CD4-positive, alpha-beta T cell treated with Interleukin-2 at 100 ng/mL for 4 hours (primary cell): ENCODE measurements around the gene TLR9.
"Not testable (repeated sequence)": the region's sequence is repeated elsewhere in the genome, so short reads cannot be mapped to it uniquely, and the experiment has no call there.

Experiments used
- DNase-seq: peaks from one replicate; pipeline ENCODE4 v3.0.0-alpha.2; 2020; ENCODE audit warnings: low spot score

Gene TLR9

DNA sequence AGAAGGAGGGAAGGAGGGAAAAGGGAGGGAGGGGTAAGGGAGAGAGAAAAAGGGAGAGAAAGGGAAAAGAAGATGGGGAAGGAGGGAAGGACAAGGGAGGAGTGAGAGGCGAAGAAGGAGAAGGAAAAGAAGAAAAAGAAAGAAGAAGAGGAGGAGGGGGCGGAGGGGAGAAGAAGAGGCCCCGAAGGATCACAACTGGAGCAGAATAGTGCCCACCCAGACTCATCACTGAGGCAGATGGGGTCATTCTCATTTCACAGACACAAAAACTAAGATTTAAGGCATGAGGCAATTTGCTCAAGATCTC, 30.2 kb downstream of the TLR9 start:
- DNase-seq: no peak

DNA sequence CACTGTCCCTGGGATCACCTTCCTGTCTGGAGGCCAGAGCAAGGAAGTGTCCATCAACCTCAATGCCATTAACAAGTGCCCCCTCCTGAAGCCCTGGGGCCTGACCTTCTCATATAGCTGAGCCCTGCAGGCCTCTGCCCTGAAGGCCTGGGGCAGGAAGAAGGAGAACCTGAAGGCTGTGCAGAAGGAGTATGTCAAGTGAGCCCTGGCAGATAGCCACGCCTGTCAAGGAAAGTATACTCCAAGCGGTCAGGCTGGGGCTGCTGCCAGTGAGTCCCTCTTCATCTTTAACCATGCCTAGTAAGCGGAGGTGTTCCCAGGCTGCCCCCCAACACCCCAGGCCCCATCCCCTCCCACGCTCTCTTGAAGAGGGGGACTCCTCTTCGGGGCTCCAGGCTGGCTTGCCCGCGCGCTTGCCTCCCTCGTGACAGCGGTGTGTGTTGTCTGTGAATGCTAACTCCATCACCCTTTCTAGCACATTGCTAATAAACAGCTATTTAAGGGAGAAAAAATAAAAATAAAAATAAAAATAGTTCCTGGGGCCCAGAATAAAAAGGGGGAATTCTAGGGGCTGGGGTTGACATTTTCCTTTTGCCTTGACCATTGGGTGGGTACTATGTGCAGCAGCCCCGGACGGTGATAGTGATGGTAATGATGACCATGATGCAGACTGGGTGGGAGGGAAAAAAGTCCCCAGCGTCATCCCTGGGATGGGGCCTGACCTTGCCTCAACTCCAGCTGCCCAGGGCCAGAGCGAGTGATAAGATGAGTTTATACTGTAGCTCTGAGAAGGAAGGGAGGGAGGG, 30.8 kb downstream of the TLR9 start:
- no peak for DNase-seq

DNA sequence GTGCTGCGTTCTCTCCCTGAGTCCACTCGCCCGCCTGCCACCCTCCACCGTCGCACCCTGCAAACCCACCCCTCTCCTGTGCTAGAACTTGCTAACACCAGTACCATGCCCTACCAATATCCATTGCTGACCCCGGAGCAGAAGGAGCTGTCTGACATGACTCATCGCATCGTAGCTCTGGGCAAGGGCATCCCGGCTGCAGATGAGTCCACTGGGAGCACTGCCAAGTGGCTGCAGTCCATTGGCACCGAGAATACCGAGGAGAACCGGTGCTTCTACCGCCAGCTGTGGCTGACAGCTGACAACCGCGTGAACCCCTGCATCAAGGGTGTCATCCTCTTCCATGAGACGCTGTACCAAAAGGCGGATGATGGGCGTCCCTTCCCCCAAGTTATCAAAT, 32.4 kb downstream of the TLR9 start:
- DNase-seq: no peak

DNA sequence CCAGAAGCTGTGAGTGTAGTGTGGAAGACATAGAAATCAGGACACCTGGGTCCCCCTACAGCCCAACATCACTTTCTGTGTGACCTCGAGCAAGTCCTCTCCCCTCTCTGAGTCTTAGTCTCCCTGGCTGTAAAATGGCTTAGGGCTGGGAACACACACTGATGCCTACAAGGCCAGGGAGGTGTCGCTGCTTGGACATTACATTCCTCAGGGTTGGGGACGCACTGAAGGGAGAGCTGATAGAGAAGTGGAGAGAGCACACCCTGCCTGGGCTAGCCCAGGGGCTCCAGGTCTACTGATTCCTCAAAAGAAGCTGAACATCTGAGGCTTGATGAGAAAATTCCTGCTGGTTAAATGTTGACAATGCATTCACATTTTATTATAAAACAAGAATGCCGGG, 33.8 kb downstream of the TLR9 start:
- no peak for DNase-seq

DNA sequence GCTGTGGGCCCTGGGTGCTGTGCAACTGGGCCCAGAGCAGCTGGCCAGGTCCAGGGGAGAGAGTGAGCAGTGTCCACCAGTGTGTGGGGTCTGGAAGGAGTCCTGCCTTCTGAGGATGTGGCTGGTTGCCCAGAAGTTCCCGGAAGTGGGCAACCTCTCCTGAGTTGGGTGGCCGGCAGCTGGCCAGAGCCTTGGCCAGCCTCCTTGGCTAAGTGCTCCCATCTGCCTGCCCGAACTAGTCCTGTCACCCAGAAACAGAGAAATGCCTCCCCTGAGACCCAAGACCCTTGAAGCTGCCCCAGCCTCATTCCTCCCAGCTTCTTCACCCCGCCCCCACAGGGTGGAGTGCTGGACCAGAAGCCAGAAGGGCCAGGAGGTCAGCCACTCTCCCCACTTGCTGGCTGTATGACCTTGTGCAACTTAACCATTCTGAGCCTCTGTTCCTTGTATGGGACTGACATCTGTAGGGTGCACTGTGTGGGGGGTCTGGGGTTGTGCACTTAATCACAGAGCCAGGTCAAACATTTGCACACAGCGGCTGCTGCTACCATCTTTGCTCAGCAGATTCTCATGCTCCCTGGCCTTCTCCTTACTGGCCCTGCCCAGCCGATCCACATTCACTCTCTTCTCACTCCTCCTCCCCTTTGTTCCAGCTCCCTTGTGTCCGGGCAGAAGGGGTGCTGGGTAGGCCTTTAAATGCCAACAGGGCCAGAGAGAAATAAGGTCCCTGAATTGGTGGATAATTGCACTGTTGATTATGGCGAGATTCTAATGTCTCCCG, 35.0 kb downstream of the TLR9 start:
- DNase-seq: no peak

DNA sequence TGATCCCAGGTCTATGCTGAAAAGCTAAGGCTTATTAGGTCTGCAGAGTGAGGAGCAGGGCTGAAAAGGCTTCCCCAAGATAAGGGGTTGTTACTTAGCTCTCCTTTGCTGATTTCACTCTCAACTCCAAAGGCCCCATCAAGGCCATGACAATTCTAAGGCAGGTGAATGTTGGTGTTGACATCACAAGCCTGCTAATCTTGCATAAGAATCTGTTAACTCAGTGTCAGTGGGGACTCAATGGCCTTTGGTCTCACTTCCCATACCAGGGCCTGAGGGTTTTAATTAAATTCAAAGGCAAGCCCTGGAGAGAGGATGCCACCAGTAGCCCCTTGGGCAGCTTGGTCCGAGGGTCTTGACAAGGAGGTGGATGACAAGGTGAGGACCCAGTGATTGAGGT, 36.9 kb downstream of the TLR9 start:
- no peak for DNase-seq

DNA sequence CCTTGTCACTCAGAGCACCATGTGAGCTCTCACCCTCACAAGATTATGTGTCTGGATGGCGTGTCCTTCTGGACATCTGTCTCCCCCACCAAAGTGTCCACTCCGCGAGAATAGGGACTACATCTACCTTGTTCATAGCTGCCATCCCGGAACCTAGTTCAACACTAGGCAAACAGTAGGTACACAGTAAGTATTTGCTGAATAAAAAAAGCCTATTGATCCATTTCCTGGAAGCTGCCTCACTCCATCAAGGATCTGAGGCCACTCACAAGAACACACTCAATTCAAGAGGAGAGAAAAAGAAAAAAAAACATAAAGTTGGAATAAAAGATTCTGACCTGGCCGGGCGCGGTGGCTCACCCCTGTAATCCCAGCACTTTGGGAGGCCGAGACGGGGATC, 38.7 kb downstream of the TLR9 start:
- DNase-seq: no peak

DNA sequence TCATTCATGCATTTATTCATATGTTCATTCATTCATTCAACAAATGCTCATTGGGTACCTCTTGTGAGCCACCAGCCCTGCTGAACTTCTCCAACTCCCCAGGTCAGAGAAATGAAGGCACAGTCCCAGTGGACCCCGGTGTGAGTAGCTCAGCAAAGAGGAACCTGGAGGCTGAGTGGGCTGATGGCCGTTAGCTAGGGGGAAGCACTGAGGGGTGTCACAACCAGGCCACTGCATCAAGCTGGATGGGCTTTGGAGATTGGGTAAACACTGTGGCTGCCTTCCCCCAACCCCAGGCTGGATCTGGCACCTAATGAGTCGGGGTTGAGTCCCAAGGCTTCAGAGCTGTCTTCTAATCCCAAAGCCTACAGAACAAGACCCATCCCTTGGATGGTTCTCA, 39.6 kb downstream of the TLR9 start:
- DNase-seq: no peak

DNA sequence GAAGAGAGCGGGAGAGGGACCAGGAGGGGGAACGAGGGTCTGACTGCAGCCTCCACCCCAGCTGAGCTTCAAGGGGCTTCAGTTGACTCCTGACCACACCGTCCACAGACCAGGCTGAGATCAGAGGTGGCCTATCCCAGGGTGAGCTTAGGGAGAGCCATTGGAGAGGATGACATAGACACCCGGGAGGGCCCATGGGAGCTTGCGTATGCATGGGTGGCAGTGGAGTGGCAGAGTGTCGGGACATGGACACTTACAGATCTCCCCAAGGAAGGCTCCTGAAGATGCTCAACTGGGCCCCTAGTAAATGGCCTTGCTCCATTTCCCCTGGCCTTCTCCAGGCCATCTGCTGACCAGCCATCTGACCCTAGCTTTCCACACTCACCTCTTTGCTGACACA, 40.1 kb downstream of the TLR9 start:
- DNase-seq: no peak

DNA sequence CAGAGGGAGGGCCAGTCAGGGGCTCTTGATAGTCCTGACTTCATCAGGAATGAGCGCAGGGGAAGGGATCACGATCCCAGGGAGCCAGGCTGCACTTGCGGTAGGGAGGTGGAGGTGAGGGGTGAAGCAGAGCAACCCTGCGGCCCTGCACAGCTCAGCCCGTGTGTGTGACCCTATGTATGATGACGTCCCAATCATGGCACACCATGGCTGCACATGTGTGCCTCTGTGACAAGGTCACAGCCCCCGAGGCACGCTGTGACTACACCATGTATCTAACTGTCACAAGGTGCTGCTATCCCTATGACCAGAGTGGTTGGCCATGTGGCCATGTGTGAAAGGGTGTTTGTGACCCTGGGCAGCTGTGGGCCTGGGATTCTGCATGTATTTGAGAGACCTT, 40.8 kb downstream of the TLR9 start:
- no peak for DNase-seq

DNA sequence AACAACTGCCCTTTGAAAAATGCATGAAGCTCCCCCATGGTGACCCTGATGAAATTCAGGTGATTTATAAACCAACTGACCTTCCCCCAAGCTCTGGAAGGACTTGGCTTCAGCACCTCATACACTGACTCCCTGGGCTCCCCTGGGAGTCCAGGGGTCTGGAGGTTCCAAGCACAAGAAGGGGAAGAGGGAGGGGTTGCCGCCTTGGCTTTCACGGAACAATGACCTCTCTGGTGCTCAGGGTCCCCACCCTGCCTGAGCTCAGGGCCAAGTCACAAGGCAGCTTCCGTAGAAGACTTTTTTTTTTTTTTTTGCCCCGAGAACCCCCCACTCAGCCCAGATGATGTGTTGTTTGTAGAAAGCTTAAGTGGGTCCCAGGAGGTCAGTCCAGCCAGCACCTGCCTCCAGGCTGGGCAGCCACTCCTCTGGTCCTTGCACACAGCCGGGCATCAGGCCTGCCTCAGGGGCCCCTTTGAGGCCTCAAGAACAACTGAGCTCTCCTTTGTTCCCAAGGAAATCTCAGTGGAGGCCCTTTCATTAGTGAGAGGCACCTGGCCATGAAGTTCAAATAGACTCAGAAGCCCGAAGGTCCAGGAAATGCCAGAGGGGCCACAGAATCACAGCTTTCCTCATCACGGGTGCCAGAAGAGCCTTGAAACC, 41.5 kb downstream of the TLR9 start:
- no peak for DNase-seq

DNA sequence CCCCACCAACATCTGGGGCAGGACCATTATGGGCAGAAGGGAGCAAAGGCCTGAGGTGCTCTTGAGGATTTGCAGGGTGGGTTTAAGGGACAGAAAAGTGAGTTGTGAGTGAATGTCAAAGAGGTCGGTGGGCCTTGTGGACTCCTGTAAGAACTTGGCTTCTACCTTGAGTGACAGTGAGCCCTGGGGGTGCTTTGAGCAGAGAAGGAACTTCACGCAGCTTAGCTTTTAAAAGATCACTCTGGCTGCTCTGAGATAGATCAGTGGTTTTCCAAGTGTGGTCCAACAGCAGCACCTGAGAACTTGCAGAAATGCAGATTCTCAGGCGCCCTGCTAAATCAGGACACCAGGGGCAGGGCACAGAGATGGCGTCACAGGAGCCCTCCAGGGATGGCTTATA, 42.8 kb downstream of the TLR9 start:
- no peak for DNase-seq

DNA sequence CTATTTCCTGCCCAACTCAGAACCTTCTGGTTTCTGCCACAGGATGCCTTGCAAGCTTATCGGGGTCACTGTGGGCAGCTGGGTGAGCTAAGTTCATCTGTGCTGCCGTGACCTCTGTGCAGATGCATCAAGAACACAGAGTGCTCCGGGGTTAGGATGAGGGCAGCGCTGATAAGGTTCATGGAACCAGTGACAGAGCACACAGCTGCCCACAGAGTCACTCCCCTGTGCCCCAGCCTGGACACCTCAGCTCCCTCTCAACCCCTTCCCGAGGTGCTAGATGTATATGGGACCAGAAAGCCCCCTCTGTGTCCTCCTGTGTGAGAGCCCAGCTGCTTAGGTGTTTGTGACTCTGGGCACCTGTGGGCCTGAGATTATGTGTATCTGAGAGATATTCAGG, 43.2 kb downstream of the TLR9 start:
- DNase-seq: no peak

DNA sequence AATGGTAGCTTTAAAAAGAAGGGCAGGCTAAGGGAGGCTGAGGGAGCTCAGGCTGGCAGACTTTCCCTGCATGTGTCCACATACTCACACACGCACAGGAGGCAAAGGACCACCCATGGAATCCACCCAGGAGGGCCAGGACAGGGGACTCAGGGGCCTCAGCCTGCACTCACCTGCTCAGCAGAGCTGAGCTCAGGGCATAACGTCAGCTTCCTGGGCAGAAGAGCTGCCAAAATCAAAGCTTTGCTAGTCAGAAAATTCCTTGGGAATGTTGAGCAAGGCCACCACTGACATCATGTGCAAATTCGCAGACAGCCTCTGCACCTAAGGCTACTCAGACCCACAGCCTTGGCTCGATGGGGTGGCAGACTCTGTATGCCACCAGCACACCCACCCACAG, 43.9 kb downstream of the TLR9 start:
- DNase-seq: no peak

DNA sequence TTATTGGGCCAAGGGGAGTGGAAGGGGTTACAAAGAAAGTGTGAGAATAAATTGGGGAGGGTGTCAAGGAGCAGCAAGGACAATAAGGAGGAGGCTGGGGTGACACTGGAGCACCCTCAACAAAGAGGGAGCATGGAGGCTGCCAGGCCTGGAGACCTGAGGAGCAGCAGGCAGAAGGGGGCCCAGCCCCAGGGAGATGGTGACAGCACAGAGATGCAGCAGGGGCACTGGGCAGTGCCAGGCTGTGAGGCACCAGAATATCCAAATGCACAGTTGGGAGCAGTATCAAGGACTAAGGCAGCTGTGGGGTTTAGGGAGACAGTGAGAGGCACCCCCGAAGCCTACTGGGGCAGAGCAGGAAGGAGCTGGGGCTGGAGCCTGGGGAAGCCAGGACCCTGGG, 46.9 kb downstream of the TLR9 start:
- DNase-seq: no peak

DNA sequence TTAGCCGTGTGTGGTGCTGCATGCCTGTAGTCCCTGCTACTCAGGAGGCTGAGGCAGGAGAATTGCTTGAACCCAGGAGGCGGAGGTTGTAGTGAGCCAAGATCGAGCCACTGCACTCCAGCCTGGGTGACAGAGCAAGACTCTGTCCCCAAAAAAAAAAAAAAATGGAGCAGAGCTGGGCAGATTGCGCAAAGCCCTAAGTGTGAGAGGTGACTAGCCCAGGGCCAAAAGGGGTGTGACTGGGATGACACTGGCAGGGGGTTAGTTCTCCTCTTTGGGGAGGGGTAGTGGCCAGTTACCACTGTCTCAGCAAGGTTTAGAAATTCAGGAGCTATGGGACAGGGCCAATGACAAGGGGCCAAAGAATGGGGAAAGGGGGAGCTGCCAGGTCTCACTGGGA, 47.3 kb downstream of the TLR9 start:
- DNase-seq: not testable (repeated sequence)

DNA sequence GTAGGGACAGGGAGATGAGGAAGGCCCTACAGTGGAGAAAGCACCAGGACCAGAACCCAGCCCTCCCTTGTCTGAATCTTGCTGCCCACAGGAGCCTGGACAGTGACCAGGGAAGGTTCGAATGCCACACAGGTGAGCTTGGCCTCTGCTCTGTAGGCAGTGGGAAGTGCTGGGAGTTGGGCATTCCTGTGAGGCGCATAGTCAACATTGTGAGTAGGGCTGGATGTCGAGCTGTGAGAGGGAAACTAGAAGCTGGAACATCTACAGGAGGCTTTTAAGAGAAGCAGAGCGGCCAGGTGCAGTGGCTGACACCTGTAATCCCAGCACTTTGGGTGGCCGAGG, 47.8 kb downstream of the TLR9 start:
- DNase-seq: no peak

DNA sequence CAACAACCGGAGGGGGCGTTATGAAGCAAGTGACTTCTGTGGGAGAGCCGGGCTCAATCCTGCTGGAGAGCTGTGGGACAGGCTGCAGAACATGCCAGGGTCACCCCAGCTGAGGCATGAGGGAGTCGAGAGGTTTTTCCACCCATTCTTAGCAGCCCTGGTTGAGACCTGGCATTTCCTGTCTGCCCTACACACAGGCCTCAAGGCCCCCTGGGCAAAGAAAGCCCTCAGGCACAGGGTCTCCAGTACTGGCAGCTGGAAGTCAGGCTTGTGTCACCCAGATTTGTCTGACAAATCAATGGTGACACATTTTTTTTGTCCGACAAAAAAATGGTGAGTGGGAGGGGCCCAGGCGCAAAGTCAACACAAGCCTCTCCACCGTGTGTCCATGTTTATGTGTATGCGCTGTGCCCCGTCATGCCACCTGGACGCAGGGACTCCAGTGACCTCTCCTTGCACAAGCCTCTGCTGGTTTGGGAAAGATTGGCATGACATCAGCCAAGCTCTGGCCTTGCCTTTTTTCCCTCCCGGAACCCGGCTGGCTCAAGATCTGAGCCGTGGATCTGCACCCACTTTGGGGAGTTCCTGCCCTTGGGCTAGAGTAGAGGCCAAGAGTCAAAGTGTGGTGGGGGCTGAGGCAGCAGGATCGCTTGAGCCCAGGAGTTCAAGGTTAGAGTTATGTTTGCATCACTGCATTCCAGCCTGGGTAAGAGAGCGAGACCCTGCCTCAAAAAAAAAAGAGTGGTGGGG, 48.3 kb downstream of the TLR9 start:
- DNase-seq: no peak

DNA sequence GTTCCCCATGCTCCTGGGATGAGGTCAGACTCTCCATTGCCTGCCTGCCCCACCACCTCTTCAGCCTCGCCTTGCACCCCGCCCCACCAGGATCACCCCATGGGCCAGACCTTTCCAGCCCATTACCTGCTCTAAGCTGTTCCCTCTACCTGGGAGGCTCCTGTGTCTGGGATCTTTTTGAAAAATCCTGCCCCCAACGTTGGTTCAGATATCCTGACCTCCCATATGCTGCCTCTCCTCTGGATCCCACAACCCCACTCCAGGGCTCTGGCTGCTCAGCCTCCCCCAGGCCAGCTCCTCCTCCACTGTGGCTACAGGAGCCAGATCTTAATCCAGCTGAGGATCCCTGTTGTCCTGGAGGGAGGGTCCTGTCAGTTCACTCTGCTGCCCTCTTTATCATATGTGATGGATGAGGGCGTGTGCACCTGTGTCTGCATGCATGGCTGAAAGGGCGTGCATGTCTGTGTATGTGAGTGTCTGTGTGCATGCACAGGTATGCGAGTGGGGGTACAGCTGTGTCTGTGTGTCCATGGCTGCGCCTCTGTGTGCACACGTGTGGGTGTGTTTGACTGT, 49.2 kb downstream of the TLR9 start:
- DNase-seq: no peak

DNA sequence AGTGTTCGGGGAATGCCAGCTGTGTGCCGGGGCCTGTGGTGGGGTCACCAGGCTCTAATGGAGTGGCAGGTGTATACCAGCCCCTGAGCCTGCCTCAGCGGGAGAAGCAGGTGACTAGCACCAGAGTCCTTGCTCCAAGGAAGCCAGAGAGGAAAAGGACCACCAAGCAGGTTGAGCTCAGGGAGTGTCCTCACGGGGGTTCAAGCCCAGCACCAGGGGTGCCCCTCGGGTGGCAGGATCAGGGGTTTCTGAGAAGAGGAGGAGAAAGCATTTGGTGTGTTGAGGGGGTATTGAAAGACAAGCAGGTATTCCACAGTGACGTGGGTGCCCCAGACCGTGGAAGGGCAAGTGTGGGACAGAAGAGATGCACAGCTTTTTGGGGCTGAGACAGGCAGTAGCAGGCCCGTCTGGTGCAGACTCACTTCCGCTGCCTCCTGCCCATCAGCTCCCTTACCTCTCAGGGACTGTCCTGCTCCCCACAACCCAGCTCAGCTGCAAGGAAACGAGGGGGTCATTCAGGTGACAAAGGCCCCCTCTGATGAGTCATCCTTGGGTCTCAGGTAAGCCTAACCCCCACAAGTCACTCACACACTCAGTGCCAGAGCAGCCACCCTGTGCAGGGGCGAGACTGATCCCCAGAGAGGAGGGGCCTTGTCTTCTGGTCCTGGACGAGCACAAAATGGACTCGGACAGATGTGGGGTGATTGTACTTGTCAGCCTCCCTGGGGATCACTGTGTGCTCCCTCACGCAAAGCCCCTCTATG, 49.8 kb downstream of the TLR9 start:
- no peak for DNase-seq

DNA sequence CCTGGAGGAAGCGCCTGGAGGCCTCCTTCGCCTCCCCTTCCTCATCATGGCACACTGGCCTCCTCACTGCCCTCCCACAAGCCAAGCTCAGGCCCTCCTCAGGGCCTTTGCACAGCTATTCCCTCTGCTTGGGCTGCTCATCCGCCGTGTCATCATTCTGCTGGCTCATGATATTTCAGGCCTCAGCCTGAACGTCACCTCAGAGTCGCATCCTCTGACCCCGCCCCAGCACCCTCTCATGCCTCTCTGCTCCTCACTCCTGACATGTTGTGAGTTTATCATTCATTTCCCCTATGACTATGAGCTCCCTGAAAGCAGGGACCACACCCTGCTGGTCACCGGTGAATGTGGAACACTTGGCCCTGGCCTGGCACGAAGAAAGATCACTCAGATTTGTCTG, 50.5 kb downstream of the TLR9 start:
- no peak for DNase-seq

DNA sequence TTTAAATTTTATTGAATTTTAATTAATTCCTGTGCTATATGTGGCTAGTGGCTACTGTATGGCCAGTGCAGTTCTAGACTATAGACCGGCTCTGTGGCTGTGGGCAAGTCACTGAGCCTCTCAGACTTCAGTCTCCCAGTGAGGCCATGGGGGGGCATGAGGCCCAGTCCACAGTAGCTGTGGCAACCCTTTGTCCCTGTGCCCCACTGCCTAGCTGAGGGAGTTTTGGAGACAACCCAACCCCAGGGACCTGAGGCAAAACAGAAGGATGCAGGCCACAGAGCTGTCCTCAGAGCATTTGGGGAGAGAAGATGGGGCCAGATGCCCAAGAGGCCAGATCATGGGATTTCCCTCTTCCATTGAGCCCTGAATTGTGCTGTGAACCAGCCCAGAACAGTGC, 52.3 kb downstream of the TLR9 start:
- DNase-seq: no peak
